Right lobe of liver (tissue), 6 donors: ENCODE data around the gene SPRYD4. TPM values are rescaled to one million over a fixed set of nuclear protein-coding genes. Genes with fewer than 3 reads are reported as not detected.
"Not testable (repeated sequence)": the region's sequence is repeated elsewhere in the genome, so short reads cannot be mapped to it uniquely, and the experiment has no call there.

Source experiments
- ATAC-seq, 4 donors: fragments of 200-7000 bp; cut with Tn5 transposase; one replicate each; pipeline ENCODE4 v1.9.1; 2020; ENCODE audit warnings: mild to moderate bottlenecking in 4 of 4, moderate library complexity in 4 of 4
- DNase-seq, 3 donors: peaks; one replicate each; pipeline ENCODE4 v3.0.0-alpha.2; 2020
- H3K27ac ChIP-seq, 3 donors: fragments of 200-600 bp; one replicate each; pipeline ENCODE4 v1.8.0; 2022
- H3K27me3 ChIP-seq, 2 donors: fragments of 200-600 bp; one replicate each; pipeline ENCODE4 v1.8.0; 2022
- H3K36me3 ChIP-seq, 4 donors: fragments of 200-600 bp; sonication (generic) in 1 of 4; one replicate each; pipeline versions ENCODE4 v1.5.1 to v1.8.0; 2017 to 2022; ENCODE audit warnings: control low read depth in 1 of 4
- H3K4me1 ChIP-seq, 4 donors: fragments of 200-600 bp; sonication (generic) in 1 of 4; one replicate each; pipeline versions ENCODE4 v1.5.1 to v1.8.0; 2017 to 2022; ENCODE audit warnings: control low read depth in 1 of 4
- H3K4me3 ChIP-seq, 3 donors: fragments of 200-600 bp; one replicate each; pipeline ENCODE4 v1.8.0; 2022
- H3K9me3 ChIP-seq, 4 donors: fragments of 200-600 bp; sonication (generic) in 1 of 4; one replicate each; pipeline versions ENCODE4 v1.5.1 to v1.8.0; 2017 to 2022; ENCODE audit warnings: control low read depth in 1 of 4
- POLR2A ChIP-seq: fragments of 450-650 bp; IDR thresholded peaks from one replicate; pipeline ENCODE4 v1.6.1; 2017; ENCODE audit warnings: antibody characterized with exemption, mild to moderate bottlenecking
- WGBS: methylation state at CpG from one replicate; pipeline ENCODE4 v1.1.6; 2018; ENCODE audit warnings: low coverage, low lambda C conversion rate; ENCODE audit not compliant: insufficient coverage; ENCODE audit errors: missing lambda C conversion rate; 5-methylcytosine and 5-hydroxymethylcytosine counted together
- intact Hi-C, 2 donors: fragments of 100-400 bp; cut with DNase I; formaldehyde crosslinking; loops; one replicate each; pipeline versions ENCODE4 v1.11.2 to v1.14.1; 2022
- total RNA-seq, 6 experiments: library from RNA; depleted of rRNA in 2 of 6; stranded (reverse); fragments of >200 nt in 2 of 6; fragmentation: NEBNext Ultra II Directional in 3 of 6; extraction: Animal tissue kit (Norgen Biotek cat#: 25700) in 3 of 6; gene quantifications; one replicate each; pipeline versions ENCODE4 v1.1.0 to v1.2.4, GENCODE V29; 2016 to 2023
- TF ChIP-seq, protein P1 (sequence below), 4 donors: fragments of 200-600 bp in 3 of 4; fragments of 450-650 bp in 1 of 4; IDR thresholded peaks; one replicate each; pipeline versions ENCODE4 v1.5.1 to v1.8.0; 2016 to 2022; ENCODE audit warnings: antibody characterized with exemption in 4 of 4, mild to moderate bottlenecking in 2 of 4
- donor health status: DM: no; HTN: yes; CAD: no.
- donor health status: DM: no; HTN: no; CAD: no.
- donor health status: DM: no; HTN: no; CAD: no.
- donor health status: DM: no; HTN: yes; CAD: no.
- donor health status: DM: no; HTN: yes; CAD: no.

SPRYD4 gene
- total RNA-seq, 6 experiments from 2014 or later: 4.7 to 11.1 (median 7.8) TPM

DNA sequence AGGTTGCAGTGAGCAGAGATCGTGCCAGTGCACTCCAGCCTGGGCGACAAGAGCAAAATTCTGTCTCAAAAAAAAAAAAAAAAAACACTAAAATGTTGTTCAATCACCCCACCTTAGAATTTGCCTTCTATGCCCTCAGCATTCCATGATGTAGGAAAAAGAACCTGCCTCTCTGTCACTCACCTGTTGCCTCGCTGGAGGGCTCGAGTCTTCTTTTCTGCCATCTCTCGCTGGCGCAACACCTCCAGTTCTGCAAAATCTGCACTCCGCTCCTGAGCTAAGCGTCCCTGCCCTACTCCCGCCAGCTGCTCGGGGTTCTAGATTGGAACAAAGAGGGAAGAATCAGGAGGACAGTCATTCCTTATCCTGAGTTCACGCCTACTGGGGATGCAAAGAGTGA is 37.1 kb upstream of the SPRYD4 start:
- Histone ChIP-seq H3K36me3 (peaks cover 0 to 6% (median 3%) of the 10 kb centered on the region in 4 donors), H3K4me3 (no peak overlapping the region), H3K4me1 (peaks cover 0 to under 1% (median 0%) of the 10 kb centered on the region in 4 donors), H3K27ac (no peak overlapping the region), H3K9me3 (no peaks in the 10 kb centered on the region), H3K27me3 (no peaks in the 10 kb centered on the region)
- 94% methylated on average over 11 of the region's 11 CpGs for WGBS
- intact Hi-C loops: no loop called here
- TF ChIP-seq, protein P1, sequence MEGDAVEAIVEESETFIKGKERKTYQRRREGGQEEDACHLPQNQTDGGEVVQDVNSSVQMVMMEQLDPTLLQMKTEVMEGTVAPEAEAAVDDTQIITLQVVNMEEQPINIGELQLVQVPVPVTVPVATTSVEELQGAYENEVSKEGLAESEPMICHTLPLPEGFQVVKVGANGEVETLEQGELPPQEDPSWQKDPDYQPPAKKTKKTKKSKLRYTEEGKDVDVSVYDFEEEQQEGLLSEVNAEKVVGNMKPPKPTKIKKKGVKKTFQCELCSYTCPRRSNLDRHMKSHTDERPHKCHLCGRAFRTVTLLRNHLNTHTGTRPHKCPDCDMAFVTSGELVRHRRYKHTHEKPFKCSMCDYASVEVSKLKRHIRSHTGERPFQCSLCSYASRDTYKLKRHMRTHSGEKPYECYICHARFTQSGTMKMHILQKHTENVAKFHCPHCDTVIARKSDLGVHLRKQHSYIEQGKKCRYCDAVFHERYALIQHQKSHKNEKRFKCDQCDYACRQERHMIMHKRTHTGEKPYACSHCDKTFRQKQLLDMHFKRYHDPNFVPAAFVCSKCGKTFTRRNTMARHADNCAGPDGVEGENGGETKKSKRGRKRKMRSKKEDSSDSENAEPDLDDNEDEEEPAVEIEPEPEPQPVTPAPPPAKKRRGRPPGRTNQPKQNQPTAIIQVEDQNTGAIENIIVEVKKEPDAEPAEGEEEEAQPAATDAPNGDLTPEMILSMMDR (IDR thresholded peaks at IDR 0.05): no peak
- TF ChIP-seq POLR2A: no peak
- ATAC-seq (no peak), DNase-seq (no peak)

DNA sequence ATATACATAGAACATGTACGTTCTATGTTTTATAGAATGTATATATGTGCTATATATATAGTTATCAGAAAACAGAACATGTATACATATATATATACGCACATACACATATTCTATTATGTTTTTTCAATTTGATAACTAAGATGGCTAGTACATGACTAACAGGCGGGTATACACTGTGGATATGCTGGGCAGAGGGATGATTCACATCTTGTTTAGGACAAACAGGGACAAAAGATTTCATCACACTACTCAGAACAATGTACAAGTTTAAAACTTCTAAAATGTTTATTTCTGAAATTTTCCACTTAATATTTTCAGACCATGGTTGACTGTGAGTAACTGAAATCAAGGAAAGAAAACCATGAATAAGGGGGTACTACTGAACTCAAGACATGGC is 36.5 kb upstream of the SPRYD4 start:
- intact Hi-C loops: no loop called here
- peaks cover 0 to 6% (median 3%) of the 10 kb centered on the region in 4 donors for H3K36me3 ChIP-seq
- no peaks in the 10 kb centered on the region for H3K9me3 ChIP-seq
- H3K4me3 ChIP-seq: no peak overlapping the region
- TF ChIP-seq, protein P1 (IDR thresholded peaks at IDR 0.05): no peak
- no peak for ATAC-seq
- H3K27ac ChIP-seq: no peak overlapping the region
- no peak for DNase-seq
- H3K4me1 ChIP-seq: no peaks in the 10 kb centered on the region
- 96% methylated on average over 3 of the region's 3 CpGs for WGBS
- H3K27me3 ChIP-seq: no peaks in the 10 kb centered on the region

DNA sequence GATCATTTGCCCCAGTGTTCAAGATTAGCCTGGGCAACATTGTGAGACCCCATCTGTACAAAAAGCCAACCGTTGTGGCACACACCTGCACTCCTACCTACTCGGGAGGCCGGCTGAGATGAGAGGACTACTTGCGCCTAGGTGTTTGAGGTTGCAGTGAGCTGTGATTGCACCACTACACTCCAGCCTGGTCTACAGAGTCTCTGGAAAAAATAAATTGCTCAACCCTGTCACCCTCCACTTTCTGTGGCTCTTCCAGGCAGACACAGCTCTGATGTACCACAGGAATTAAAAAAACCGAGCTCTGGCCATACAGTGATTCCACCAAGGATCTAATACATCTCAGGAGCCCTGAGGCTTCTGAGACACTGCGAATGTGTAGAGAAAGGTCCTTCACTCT is 33.5 kb upstream of the SPRYD4 start:
- Histone ChIP-seq H3K4me1 (no peaks in the 10 kb centered on the region), H3K4me3 (no peak overlapping the region), H3K36me3 (peaks cover 0 to 3% (median 1%) of the 10 kb centered on the region in 4 donors), H3K9me3 (no peaks in the 10 kb centered on the region), H3K27ac (no peak overlapping the region), H3K27me3 (no peaks in the 10 kb centered on the region)
- 59% methylated on average over 5 of the region's 6 CpGs for WGBS
- ATAC-seq (peak; percentile 16 to 56 (median 26)), DNase-seq (no peak)
- intact Hi-C loops: no loop called here
- TF ChIP-seq, protein P1 (IDR thresholded peaks at IDR 0.05): no peak
- TF ChIP-seq POLR2A: no peak

DNA sequence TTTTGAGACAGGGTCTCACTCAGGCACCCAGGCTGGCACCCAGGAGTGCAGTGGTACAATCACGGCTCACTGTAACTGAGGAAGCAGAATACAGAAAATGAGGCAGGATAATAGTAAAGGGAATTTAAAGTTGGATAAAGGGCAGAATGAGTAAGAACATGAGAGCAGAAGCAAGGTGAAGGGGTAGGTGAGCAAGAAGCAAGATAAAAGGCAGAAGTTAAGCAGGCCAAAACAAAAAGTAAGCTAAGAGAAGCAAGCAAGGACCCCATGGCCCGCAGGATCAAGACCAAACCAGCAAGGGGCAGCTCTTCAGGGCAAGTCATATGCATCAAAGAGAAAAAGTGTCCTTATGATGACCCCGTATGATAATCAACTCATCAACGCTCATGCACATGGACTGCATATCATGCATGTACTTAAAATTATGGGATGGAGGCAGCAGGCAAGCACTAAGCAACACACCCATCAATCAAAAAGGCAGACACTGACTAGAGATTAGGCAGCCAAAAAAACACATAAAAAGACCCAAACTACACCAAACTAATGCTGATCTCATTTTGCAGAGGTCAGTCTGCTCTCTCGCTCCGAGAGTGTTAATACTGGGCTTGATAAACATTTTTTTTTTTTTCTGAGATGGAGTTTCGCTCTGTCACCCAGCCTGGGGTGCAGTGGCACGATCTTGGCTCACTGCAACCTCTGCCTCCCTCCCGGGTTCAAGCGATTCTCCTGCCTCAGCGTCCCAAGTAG is 30.8 kb upstream of the SPRYD4 start:
- WGBS: 81% methylated on average over 10 of the region's 11 CpGs

DNA sequence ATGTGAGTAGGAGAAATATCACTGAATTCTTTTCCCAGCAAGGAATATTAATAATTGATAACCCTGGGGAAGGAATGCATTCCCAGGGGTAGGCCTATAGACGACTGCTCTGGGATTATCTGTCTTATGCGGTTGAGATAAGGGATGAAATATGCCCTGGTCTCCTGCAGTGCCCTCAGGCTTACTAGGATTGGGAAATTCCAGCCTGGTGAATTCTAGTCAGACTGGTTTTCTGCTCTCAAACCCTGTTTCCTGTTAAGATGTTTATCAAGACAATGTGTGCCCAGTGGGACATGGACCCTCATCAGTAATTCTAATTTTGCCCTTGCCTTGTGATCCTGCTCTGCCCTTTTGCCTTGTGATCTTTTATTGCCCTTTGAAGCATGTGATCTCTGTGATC is 25.2 kb upstream of the SPRYD4 start:
- H3K9me3 ChIP-seq, H3K27ac ChIP-seq, H3K4me1 ChIP-seq, H3K4me3 ChIP-seq, DNase-seq, H3K27me3 ChIP-seq, ATAC-seq, H3K36me3 ChIP-seq, intact Hi-C loops: not testable (repeated sequence)
- WGBS: 80% methylated on average over 1 of the region's 2 CpGs

More for the DNA sequence above, 30.8 kb upstream of the SPRYD4 start:
- TF ChIP-seq POLR2A: no peak
- TF ChIP-seq, protein P1 (IDR thresholded peaks at IDR 0.05): no peak
- H3K27ac ChIP-seq: no peak overlapping the region
- H3K4me1 ChIP-seq: no peaks in the 10 kb centered on the region
- H3K36me3 ChIP-seq: peaks cover 0 to 2% (median 0%) of the 10 kb centered on the region in 4 donors
- DNase-seq: no peak
- intact Hi-C loops: no loop called here
- H3K27me3 ChIP-seq: no peaks in the 10 kb centered on the region
- no peaks in the 10 kb centered on the region for H3K9me3 ChIP-seq
- H3K4me3 ChIP-seq: no peak overlapping the region
- ATAC-seq: no peak
